ENCODE results near the gene CTIF. TPM values are rescaled to one million over a fixed set of nuclear protein-coding genes. Genes with fewer than 3 reads are reported as not detected.

CTIF gene
- total RNA-seq, 5 donors from 2014 or later (not counting 1 experiment from before 2014, with no cell fraction given) = 3.2 to 6.7 (median 4.7) TPM

DNA sequence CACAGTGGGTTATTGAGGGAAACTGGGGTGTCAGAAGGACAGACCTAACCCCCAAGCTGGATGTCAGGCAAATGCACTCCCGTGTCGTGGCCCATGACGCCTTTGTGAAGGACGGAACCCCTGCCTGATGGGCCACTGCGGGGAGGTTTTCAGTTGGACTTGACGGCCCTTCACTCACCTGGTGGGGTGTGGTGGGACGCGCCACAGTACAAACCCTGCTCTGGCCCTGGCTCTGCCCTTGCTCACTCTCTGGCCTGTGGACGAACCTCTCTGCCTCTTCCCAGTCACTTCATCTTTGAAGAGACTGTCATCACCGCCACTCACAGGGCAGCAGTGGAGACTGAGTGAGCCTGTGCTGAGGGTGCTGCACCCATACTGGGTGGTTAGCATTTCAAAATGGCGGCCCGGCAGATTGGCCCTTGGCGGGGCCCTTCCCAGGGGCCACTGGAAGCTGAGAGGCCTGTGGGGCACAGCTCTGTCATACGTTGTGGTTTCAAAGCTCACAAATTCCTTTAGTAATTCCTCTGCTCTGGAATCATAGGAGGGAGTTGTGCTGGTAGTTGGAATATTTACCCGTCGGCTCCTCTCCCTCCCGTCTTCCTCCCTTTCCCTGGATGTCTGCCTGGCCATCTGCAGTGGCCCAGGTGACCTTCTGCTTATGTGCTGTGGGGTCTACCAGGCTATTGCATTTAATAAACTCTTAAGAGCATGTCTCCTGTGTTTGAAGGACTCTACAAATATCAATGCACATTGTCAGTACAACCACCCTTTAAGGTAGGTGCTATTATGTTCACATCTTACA lies 200.6 kb downstream of the CTIF start:
- peaks cover 5 to 7% (median 5%) of the 10 kb centered on the region in 3 donors for H3K4me1 Mint-ChIP-seq
- no peaks in the 10 kb centered on the region for H3K9me3 Mint-ChIP-seq
- H3K4me3 ChIP-seq (ENCODE audit: control insufficient read depth in 1 of 2, extremely low read depth in 1 of 2, low read length in 1 of 2) = no peak overlapping the region
- no peaks in the 10 kb centered on the region for H3K4me1 ChIP-seq (ENCODE audit: control insufficient read depth in 1 of 2, extremely low read depth in 1 of 2, insufficient read depth in 2 of 2, low read length in 2 of 2)
- peaks cover 0 to 2% of the 10 kb centered on the region in 2 donors for H3K27me3 Mint-ChIP-seq
- H3K36me3 ChIP-seq (ENCODE audit: control insufficient read depth in 2 of 2, extremely low read depth in 1 of 2, insufficient read depth in 1 of 2, low read length in 1 of 2) = no peaks in the 10 kb centered on the region
- no peak for ATAC-seq (replicated peaks in 1 of 4)
- no peaks in the 10 kb centered on the region for H3K9me3 ChIP-seq
- H3K4me3 Mint-ChIP-seq = no peak overlapping the region
- no peaks in the 10 kb centered on the region for H3K27me3 ChIP-seq (replicated peaks in 1 of 2; ENCODE audit: control insufficient read depth in 2 of 2, extremely low read depth in 1 of 2, insufficient read depth in 2 of 2, low read length in 1 of 2)
- ChIA-PET POLR2A (interaction anchor here in 1 of 2 donors (0.5 kb wide), 1 partner anchor 228 kb away, joined by 5 read pairs; no protein-coding TSS in a partner anchor), CTCF (no interaction called here)
- H3K36me3 Mint-ChIP-seq = no peaks in the 10 kb centered on the region
- H3K27ac ChIP-seq (ENCODE audit: low read length) = no peak overlapping the region
- H3K27ac Mint-ChIP-seq = no peak overlapping the region
- 85% methylated on average over 14 of the region's 17 CpGs for WGBS (ENCODE audit: insufficient coverage)
- no peak for DNase-seq

DNA sequence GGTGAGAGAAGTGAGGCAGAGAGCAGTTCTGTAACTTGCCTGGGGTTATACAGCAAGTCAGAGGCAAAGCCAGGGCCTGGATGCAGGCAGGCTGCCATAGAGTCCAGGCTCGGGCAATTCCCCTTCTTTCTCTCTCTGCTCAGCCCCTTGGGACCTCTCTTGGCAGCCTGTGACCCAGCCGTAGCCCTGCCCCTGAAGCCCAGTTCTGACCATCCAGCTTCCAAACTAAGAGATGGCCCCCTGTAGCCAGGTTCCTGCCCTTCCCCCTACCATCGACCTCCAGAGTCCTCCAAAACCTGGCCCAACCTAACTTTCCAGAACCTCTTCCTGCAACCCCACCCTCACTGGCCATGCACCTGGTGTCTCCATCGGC lies 201.2 kb downstream of the CTIF start:
- Mint-ChIP-seq H3K36me3 (no peaks in the 10 kb centered on the region), H3K4me1 (peaks cover 3 to 4% (median 3%) of the 10 kb centered on the region in 3 donors), H3K27ac (no peak overlapping the region), H3K9me3 (no peaks in the 10 kb centered on the region), H3K27me3 (peaks cover 0 to 2% of the 10 kb centered on the region in 2 donors), H3K4me3 (no peak overlapping the region)
- DNase-seq = no peak
- no peak for ATAC-seq (replicated peaks in 1 of 4)
- Histone ChIP-seq H3K27me3 (replicated peaks in 1 of 2; ENCODE audit: control insufficient read depth in 2 of 2, extremely low read depth in 1 of 2, insufficient read depth in 2 of 2, low read length in 1 of 2) (no peaks in the 10 kb centered on the region), H3K4me1 (ENCODE audit: control insufficient read depth in 1 of 2, extremely low read depth in 1 of 2, insufficient read depth in 2 of 2, low read length in 2 of 2) (no peaks in the 10 kb centered on the region), H3K36me3 (ENCODE audit: control insufficient read depth in 2 of 2, extremely low read depth in 1 of 2, insufficient read depth in 1 of 2, low read length in 1 of 2) (no peaks in the 10 kb centered on the region), H3K9me3 (no peaks in the 10 kb centered on the region), H3K4me3 (ENCODE audit: control insufficient read depth in 1 of 2, extremely low read depth in 1 of 2, low read length in 1 of 2) (no peak overlapping the region), H3K27ac (ENCODE audit: low read length) (no peak overlapping the region)
- 74% methylated on average over 4 of the region's 4 CpGs for WGBS (ENCODE audit: insufficient coverage)
- ChIA-PET CTCF (no interaction called here), POLR2A (no interaction called here)

DNA sequence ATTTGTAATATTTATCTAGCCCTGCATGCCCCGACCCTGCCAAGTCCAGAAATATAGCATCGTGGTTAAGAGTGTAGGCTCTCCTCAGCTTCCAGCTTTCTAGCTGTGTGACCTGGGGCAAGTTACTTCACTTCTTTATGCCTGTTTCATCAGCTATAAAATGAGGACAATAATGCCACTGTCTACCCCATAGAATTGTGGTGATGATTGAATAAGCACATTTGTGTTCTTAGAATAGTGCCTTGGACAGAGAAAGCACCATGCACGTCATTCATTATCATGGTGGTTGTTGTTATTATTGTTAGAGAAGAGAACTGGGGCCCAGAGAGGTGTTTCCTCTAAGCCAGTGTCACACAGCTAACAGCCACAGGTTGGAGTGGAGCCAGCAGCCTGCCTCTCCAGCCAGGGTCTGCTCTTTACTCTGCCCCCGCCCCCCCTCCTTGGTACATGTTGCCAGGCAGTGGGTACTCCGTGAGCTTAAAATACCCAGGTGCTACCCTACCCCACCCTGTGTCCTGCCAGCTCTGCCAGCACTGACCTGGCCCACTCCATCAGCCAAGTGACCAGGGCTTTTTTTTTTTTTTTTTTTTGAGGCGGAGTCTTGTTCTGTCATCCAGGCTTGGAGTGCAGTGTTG lies 202.1 kb downstream of the CTIF start:
- no peaks in the 10 kb centered on the region for H3K9me3 ChIP-seq
- no peak overlapping the region for H3K4me3 ChIP-seq (ENCODE audit: control insufficient read depth in 1 of 2, extremely low read depth in 1 of 2, low read length in 1 of 2)
- ChIA-PET POLR2A (no interaction called here), CTCF (interaction anchor here (0.6 kb wide), 2 partner anchors 35 to 720 kb away, joined by 3 to 5 read pairs; no protein-coding TSS in a partner anchor)
- H3K27me3 Mint-ChIP-seq = no peaks in the 10 kb centered on the region
- WGBS (ENCODE audit: insufficient coverage) = no CpG with 5 or more reads among the region's 6 CpGs
- ATAC-seq (replicated peaks in 1 of 4) = no peak
- no peak overlapping the region for H3K27ac Mint-ChIP-seq
- H3K36me3 ChIP-seq (ENCODE audit: control insufficient read depth in 2 of 2, extremely low read depth in 1 of 2, insufficient read depth in 1 of 2, low read length in 1 of 2) = no peaks in the 10 kb centered on the region
- no peak overlapping the region for H3K4me3 Mint-ChIP-seq
- peaks cover 0 to 3% of the 10 kb centered on the region in 2 experiments for H3K27me3 ChIP-seq (replicated peaks in 1 of 2; ENCODE audit: control insufficient read depth in 2 of 2, extremely low read depth in 1 of 2, insufficient read depth in 2 of 2, low read length in 1 of 2)
- no peaks in the 10 kb centered on the region for H3K4me1 Mint-ChIP-seq
- no peaks in the 10 kb centered on the region for H3K9me3 Mint-ChIP-seq
- no peaks in the 10 kb centered on the region for H3K36me3 Mint-ChIP-seq
- no peak for DNase-seq
- no peak overlapping the region for H3K27ac ChIP-seq (ENCODE audit: low read length)
- H3K4me1 ChIP-seq (ENCODE audit: control insufficient read depth in 1 of 2, extremely low read depth in 1 of 2, insufficient read depth in 2 of 2, low read length in 2 of 2) = no peaks in the 10 kb centered on the region

DNA sequence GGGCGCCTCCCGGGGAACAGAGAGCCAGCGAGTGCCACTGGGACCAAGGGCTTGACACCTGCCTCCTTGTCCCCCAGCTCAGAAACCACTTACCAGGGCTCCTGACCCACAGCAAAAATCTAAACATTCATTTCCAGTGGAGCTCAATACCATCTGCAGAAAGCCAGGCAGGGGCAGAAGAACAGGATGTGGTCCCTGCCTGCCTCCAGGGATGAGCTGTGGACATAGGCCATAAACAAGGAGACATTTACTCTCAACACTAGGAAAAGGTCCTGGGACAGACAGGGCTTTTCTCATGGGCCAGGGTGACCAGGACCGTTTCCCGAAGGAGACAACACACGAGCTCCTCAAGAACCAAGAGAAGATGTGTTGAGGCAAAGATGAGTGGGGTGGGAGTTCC lies 203.0 kb downstream of the CTIF start:
- Histone ChIP-seq H3K27ac (ENCODE audit: low read length) (no peak overlapping the region), H3K4me3 (ENCODE audit: control insufficient read depth in 1 of 2, extremely low read depth in 1 of 2, low read length in 1 of 2) (no peak overlapping the region), H3K9me3 (no peaks in the 10 kb centered on the region), H3K27me3 (replicated peaks in 1 of 2; ENCODE audit: control insufficient read depth in 2 of 2, extremely low read depth in 1 of 2, insufficient read depth in 2 of 2, low read length in 1 of 2) (peaks cover 0 to 5% of the 10 kb centered on the region in 2 experiments), H3K4me1 (ENCODE audit: control insufficient read depth in 1 of 2, extremely low read depth in 1 of 2, insufficient read depth in 2 of 2, low read length in 2 of 2) (no peaks in the 10 kb centered on the region), H3K36me3 (ENCODE audit: control insufficient read depth in 2 of 2, extremely low read depth in 1 of 2, insufficient read depth in 1 of 2, low read length in 1 of 2) (no peaks in the 10 kb centered on the region)
- Mint-ChIP-seq H3K36me3 (no peaks in the 10 kb centered on the region), H3K4me1 (no peaks in the 10 kb centered on the region), H3K27me3 (no peaks in the 10 kb centered on the region), H3K4me3 (no peak overlapping the region), H3K27ac (no peak overlapping the region), H3K9me3 (no peaks in the 10 kb centered on the region)
- no peak for ATAC-seq (replicated peaks in 1 of 4)
- 93% methylated on average over 6 of the region's 6 CpGs for WGBS (ENCODE audit: insufficient coverage)
- ChIA-PET POLR2A (no interaction called here), CTCF (interaction anchor here in 1 of 2 donors (0.5 kb wide), 1 partner anchor 437 kb away, joined by 8 read pairs; no protein-coding TSS in a partner anchor)
- DNase-seq = no peak

DNA sequence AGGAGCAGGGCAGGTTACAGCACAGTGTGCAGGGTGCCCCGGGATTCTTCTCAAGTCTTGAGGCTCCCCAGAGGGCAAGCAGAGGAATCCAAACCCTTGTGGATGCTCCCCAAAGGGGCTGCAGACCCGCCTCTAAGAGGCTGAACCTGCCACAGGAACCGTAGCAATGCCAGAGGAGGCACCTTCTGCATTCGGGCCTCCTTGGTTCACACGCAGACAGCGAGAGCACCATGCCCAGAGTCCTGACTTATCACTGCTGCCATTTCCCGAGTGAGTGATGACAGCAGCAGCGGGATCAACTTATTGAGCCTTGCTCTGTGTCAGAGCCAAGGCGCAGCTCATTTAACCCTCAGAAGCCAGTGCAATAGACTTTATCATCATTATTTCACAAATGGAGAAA lies 203.5 kb downstream of the CTIF start:
- WGBS (ENCODE audit: insufficient coverage) = 87% methylated on average over 8 of the region's 9 CpGs
- Mint-ChIP-seq H3K36me3 (no peaks in the 10 kb centered on the region), H3K27ac (no peak overlapping the region), H3K4me3 (no peak overlapping the region), H3K27me3 (no peaks in the 10 kb centered on the region), H3K4me1 (no peaks in the 10 kb centered on the region), H3K9me3 (no peaks in the 10 kb centered on the region)
- Histone ChIP-seq H3K27me3 (replicated peaks in 1 of 2; ENCODE audit: control insufficient read depth in 2 of 2, extremely low read depth in 1 of 2, insufficient read depth in 2 of 2, low read length in 1 of 2) (peaks cover 0 to 5% of the 10 kb centered on the region in 2 experiments), H3K27ac (ENCODE audit: low read length) (no peak overlapping the region), H3K4me3 (ENCODE audit: control insufficient read depth in 1 of 2, extremely low read depth in 1 of 2, low read length in 1 of 2) (no peak overlapping the region), H3K36me3 (ENCODE audit: control insufficient read depth in 2 of 2, extremely low read depth in 1 of 2, insufficient read depth in 1 of 2, low read length in 1 of 2) (no peaks in the 10 kb centered on the region), H3K9me3 (no peaks in the 10 kb centered on the region), H3K4me1 (ENCODE audit: control insufficient read depth in 1 of 2, extremely low read depth in 1 of 2, insufficient read depth in 2 of 2, low read length in 2 of 2) (no peaks in the 10 kb centered on the region)
- DNase-seq (no peak), ATAC-seq (replicated peaks in 1 of 4) (no peak)
- ChIA-PET POLR2A (no interaction called here), CTCF (interaction anchor here in 1 of 2 donors (0.5 kb wide), 1 partner anchor 437 kb away, joined by 8 read pairs; no protein-coding TSS in a partner anchor)

DNA sequence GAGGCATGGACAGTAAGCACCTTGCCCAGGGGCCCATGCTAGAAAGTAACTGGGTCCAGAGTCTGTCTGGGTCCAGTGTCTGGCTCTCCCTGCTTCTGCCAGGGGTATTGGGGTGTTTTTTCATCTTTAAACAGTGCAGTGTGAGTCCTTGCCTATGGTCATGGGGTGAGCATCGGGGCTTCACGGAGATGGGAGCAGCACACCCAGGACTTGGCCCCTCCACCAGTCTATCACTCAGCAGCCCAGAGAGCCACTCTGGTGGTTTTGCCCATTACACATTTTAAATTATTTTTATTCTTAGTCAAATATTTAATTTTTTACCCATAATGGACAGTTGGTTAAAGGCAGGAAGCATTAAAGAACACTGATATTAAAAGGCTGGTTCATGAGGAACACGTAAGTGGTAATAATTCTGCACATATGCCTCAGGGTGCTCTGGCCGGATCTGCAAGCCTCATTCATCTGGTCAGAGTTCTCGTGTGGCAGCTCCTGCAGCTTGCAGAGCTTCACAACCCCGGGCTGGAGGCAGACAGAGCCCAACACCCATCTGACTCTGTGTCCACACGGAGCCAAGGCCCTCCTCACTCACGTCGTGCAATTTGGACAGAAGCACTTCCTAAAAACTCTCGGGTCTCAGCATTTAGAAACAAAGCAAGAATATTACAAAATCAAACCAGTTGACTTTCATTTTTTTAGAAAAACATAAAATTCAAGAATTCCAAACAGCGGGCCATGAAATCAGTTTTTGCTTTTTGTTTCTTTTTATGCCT lies 204.1 kb downstream of the CTIF start:
- Mint-ChIP-seq H3K27ac (no peak overlapping the region), H3K4me3 (no peak overlapping the region), H3K27me3 (no peaks in the 10 kb centered on the region), H3K4me1 (no peaks in the 10 kb centered on the region), H3K36me3 (no peaks in the 10 kb centered on the region), H3K9me3 (no peaks in the 10 kb centered on the region)
- POLR2A ChIA-PET = no interaction called here
- no peaks in the 10 kb centered on the region for H3K36me3 ChIP-seq (ENCODE audit: control insufficient read depth in 2 of 2, extremely low read depth in 1 of 2, insufficient read depth in 1 of 2, low read length in 1 of 2)
- DNase-seq (no peak), ATAC-seq (replicated peaks in 1 of 4) (no peak)
- H3K4me1 ChIP-seq (ENCODE audit: control insufficient read depth in 1 of 2, extremely low read depth in 1 of 2, insufficient read depth in 2 of 2, low read length in 2 of 2) = no peaks in the 10 kb centered on the region
- WGBS (ENCODE audit: insufficient coverage) = 85% methylated on average over 7 of the region's 11 CpGs
- H3K4me3 ChIP-seq (ENCODE audit: control insufficient read depth in 1 of 2, extremely low read depth in 1 of 2, low read length in 1 of 2) = no peak overlapping the region
- H3K9me3 ChIP-seq = no peaks in the 10 kb centered on the region
- CTCF ChIA-PET = no interaction called here
- H3K27me3 ChIP-seq (replicated peaks in 1 of 2; ENCODE audit: control insufficient read depth in 2 of 2, extremely low read depth in 1 of 2, insufficient read depth in 2 of 2, low read length in 1 of 2) = peaks cover 0 to 8% of the 10 kb centered on the region in 2 experiments
- H3K27ac ChIP-seq (ENCODE audit: low read length) = no peak overlapping the region

Data from T-cell (primary cell).